Esophagus (tissue), 2 donors: ENCODE results near the gene TMPRSS3. TPM values are rescaled to one million over a fixed set of nuclear protein-coding genes. Genes with fewer than 3 reads are reported as not detected.

Experiments
- H3K27ac ChIP-seq, 2 donors: one replicate each; pipeline ENCODE4 v1.5.1; 2013; ENCODE audit warnings: low read depth in 2 of 2, mild to moderate bottlenecking in 2 of 2, inconsistent platforms in 1 of 2, low read length in 1 of 2, moderate library complexity in 1 of 2
- H3K27me3 ChIP-seq, 2 donors: one replicate each; pipeline ENCODE4 v1.6.1; 2013; ENCODE audit warnings: low read length in 2 of 2, control low read depth in 1 of 2, mild to moderate bottlenecking in 1 of 2; ENCODE audit not compliant: insufficient read depth in 2 of 2, control insufficient read depth in 1 of 2
- H3K36me3 ChIP-seq, 2 donors: one replicate each; pipeline ENCODE4 v1.6.1; 2013; ENCODE audit warnings: low read length in 1 of 2; ENCODE audit not compliant: control insufficient read depth in 2 of 2, insufficient read depth in 2 of 2
- H3K4me1 ChIP-seq, 2 donors: one replicate each; pipeline ENCODE4 v1.6.1; 2013; ENCODE audit warnings: low read length in 1 of 2; ENCODE audit not compliant: control insufficient read depth in 2 of 2, insufficient read depth in 2 of 2
- H3K4me3 ChIP-seq, 2 donors: one replicate each; pipeline ENCODE4 v1.5.1; 2013; ENCODE audit warnings: low read length in 2 of 2, mild to moderate bottlenecking in 2 of 2, low read depth in 1 of 2, moderate library complexity in 1 of 2
- H3K9me3 ChIP-seq, 2 donors: one replicate each; pipeline ENCODE4 v1.6.1; 2013; ENCODE audit warnings: mild to moderate bottlenecking in 2 of 2, low read depth in 1 of 2, low read length in 1 of 2, moderate library complexity in 1 of 2; ENCODE audit not compliant: control insufficient read depth in 2 of 2, insufficient read depth in 1 of 2
- WGBS, 2 donors: extraction: QIAGEN DNeasy Blood & Tissue Kit; methylation state at CpG; one replicate each; pipeline ENCODE4 v1.1.7; 2013; 5-methylcytosine and 5-hydroxymethylcytosine counted together
- polyA plus RNA-seq, 2 donors: library from polyadenylated mRNA; stranded (reverse); fragments of 200-250 nt; gene quantifications; one replicate each; pipeline ENCODE4 v1.2.3, GENCODE V29; 2013
- donor health status: healthy with polysubstance abuse.
- donor health status: Bipolar disorder and iron deficiency.

The TMPRSS3 gene
- polyA plus RNA-seq, 2 donors, result 0.06 to 0.08 TPM

DNA sequence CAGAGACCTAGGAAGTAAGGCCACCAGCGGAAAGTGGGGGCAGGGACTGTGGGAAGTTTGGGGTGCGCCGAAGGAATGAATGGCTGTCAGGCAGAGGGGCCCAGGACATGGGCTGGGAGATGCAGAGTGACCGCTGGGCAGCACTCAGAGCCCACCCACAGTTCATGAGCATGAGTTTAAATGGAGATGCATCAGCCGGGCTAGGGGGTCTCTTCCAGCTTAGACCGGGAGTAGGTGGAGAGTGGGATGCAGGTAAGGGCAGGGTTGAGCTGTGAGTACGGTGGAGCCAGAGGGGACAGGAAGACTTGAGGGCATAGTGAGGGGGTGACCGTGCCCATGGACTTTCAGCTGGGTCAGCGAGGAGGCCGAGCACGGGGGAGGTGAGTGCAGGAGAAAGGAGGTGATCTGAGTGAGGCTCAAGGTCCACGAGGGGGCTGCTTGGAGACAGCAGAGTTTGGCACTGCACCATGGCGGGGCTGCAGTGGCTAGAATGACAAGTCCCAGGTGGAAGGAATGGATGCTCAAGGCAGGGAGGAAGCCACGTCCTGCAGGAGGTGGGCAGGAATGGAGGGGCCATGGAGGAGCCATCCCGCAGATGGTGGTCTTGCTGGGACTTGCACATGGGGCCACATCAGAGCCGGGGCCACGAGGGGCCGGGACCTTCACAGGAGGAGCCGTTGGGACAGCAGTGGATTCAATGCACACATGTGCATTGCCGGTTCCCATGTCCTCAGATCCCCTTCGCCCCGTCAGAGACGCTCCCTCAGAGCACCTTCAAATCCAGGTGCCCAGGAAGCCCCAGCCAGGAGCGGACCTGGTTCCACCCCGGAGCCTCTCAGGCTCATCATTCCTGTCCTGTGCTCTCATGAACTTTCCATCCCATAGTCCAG, 42.7 kb upstream of the TMPRSS3 start:
- no peaks in the 10 kb centered on the region for H3K4me1 ChIP-seq
- no peak overlapping the region for H3K27ac ChIP-seq
- peaks cover 0 to 6% of the 10 kb centered on the region in 2 donors for H3K9me3 ChIP-seq
- H3K27me3 ChIP-seq, result no peaks in the 10 kb centered on the region
- H3K4me3 ChIP-seq, result no peak overlapping the region
- WGBS, 2 donors, result 85% methylated on average over 25 of the region's 25 CpGs
- no peaks in the 10 kb centered on the region for H3K36me3 ChIP-seq

DNA sequence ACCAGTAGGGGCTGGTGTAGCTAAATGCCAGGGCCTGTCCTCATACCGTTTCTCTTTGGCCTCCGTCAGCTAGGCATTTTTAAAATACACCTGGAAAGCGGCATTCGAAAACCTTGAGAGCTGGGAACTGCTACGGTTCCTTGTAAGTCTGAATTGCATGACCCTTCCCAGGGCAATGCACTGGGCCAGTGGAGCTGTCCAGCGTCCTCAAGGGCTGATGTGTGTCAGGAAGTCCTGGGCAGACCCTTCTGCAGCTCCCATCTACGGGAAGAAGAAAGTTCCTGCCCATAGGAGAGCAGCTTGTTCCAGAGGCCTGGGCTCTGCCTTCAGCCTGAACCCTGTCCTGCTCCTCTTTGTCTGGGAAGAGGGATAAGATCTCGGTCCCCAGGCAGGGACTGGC, 41.9 kb upstream of the TMPRSS3 start:
- H3K27ac ChIP-seq, result no peak overlapping the region
- WGBS, 2 donors, result 51 to 53% methylated on average over 8 of the region's 8 CpGs
- no peak overlapping the region for H3K4me3 ChIP-seq
- no peaks in the 10 kb centered on the region for H3K27me3 ChIP-seq
- no peaks in the 10 kb centered on the region for H3K36me3 ChIP-seq
- H3K4me1 ChIP-seq, result no peaks in the 10 kb centered on the region
- H3K9me3 ChIP-seq, result peaks cover 0 to 8% of the 10 kb centered on the region in 2 donors

DNA sequence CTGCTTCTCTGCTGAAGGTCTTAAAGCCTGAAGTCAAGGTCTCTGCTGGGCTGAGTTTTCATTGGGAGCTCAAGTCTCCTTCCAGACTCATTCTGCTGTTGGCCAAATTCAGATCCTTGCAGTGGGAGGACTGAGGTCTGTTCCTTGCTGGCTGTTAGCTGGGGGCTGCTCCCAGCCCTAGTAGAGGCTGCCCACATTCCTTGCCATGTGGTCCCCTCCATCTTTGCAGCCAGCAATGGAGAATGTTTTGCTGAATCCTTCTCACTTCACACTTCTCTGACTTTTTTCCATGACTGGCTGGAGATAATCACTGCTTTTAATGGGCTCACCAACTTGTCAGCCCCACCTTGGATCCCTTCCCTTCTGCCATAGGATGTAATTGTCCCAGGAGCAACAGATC, 41.1 kb upstream of the TMPRSS3 start:
- no peaks in the 10 kb centered on the region for H3K36me3 ChIP-seq
- peaks cover 0 to 11% of the 10 kb centered on the region in 2 donors for H3K9me3 ChIP-seq
- no peaks in the 10 kb centered on the region for H3K27me3 ChIP-seq
- no peak overlapping the region for H3K27ac ChIP-seq
- H3K4me1 ChIP-seq, result no peaks in the 10 kb centered on the region
- no peak overlapping the region for H3K4me3 ChIP-seq

DNA sequence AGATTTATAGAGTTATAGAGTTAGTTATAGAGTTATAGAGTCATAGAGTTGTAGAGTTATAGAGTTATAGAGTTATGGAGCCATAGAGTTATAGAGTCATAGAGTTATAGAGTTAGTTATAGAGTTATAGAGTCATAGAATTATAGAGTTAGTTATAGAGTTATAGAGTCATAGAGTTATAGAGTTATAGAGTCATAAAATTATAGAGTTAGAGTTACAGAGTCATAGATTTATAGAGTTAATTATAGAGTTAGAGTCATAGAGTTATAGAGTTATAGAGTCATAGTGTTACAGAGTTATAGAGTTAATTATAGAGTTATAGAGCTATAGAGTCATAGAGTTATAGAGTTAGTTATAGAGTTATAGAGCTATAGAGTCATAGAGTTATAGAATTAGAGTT, 40.0 kb upstream of the TMPRSS3 start:
- H3K4me3 ChIP-seq, result no peak overlapping the region
- H3K36me3 ChIP-seq, result no peaks in the 10 kb centered on the region
- peaks cover 0 to 12% of the 10 kb centered on the region in 2 donors for H3K9me3 ChIP-seq
- H3K27me3 ChIP-seq, result no peaks in the 10 kb centered on the region
- no peaks in the 10 kb centered on the region for H3K4me1 ChIP-seq
- H3K27ac ChIP-seq, result no peak overlapping the region

DNA sequence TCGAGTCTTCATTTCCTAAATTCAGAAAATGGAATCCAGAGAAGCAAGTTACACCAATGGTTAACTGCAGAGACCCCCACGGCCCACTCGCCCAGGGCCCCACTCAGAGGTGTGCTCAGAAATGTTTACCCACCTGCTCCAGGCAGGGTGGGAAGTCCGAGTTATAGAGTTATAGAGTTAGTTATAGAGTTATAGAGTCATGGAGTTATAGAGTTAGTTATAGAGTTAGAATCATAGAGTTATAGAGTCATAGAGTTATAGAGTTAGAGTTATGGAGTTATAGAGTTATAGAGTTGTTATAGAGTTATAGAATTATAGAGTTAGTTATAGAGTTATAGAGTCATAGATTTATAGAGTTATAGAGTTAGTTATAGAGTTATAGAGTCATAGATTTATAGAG, 39.5 kb upstream of the TMPRSS3 start:
- Histone ChIP-seq H3K27me3 (no peaks in the 10 kb centered on the region), H3K9me3 (peaks cover 0 to 12% of the 10 kb centered on the region in 2 donors), H3K4me1 (no peaks in the 10 kb centered on the region), H3K27ac (no peak overlapping the region), H3K36me3 (no peaks in the 10 kb centered on the region), H3K4me3 (no peak overlapping the region)
- WGBS, 2 donors, result 49 to 63% methylated on average over 4 of the region's 4 CpGs

DNA sequence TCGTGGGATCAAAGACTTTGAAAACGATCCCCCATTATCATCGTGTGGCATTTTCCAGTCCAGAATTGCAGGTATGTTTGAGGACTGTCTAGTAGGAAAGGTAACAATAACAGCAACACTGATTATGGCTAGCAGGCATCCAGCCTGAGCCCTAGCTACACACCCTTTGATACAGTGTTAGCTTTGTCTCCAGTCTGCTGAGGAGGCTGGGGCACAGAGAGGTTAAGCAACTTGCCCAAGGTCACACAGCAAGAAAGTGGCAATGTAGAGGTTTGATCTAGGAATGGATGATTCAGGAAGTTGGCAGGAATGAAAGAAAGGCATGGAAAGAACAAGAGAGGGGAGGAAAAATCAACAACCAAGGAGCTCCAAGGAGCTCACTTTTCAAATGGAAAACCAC, 39.0 kb upstream of the TMPRSS3 start:
- Histone ChIP-seq H3K4me3 (no peak overlapping the region), H3K27me3 (no peaks in the 10 kb centered on the region), H3K36me3 (no peaks in the 10 kb centered on the region), H3K9me3 (peaks cover 0 to 12% of the 10 kb centered on the region in 2 donors), H3K27ac (no peak overlapping the region), H3K4me1 (no peaks in the 10 kb centered on the region)
- 60 to 61% methylated on average over 3 of the region's 3 CpGs for WGBS, 2 donors

DNA sequence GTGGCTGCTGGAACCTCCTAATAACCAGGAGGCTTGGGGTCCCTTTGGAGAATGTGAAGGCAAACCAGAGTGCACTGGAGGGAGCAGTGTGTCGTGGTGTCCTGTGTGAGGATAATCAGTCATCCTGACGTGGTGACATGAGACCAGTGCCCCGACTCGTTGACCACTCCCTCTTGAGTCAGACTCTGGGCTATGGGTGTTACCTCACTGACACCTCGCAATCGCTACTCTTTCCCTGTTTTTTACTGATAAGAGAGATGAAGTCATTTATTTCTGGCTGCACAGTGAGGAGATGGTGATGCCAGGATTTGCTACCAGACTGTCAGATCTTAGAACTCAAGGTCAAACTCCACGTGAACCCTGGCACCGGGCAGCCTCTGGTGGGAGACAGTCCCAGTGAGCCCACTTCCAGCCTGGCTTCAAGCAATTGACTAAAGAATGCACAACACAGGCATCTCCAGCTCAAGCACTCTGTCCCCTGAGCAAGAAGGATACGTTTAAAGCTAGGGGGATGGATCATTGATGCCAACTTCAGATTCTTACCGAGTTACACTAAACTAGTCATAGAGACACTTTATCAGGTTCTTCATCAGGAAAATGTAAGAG, 38.2 kb upstream of the TMPRSS3 start:
- WGBS, 2 donors, result 37 to 51% methylated on average over 10 of the region's 10 CpGs
- Histone ChIP-seq H3K4me3 (no peak overlapping the region), H3K9me3 (peaks cover 0 to 12% of the 10 kb centered on the region in 2 donors), H3K36me3 (no peaks in the 10 kb centered on the region), H3K4me1 (no peaks in the 10 kb centered on the region), H3K27me3 (no peaks in the 10 kb centered on the region), H3K27ac (no peak overlapping the region)

DNA sequence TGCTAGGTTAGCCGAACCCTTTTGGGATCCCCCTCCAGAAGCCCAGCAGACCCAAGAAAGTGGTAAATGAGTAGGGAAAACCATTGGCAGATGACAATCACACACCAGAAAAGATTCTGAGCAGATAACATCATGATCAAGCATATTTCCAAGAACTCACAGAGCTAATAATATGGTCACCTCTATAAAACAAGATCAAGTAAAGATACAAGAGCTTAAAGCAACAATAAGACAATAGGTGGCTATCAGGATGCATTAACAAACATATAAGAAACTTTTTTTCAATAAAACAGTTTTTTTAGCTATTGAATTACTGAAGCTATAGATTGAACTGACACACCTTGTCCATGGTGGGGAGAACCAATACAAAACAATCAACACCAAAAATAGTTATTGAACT, 36.8 kb upstream of the TMPRSS3 start:
- Histone ChIP-seq H3K27ac (no peak overlapping the region), H3K4me1 (no peaks in the 10 kb centered on the region), H3K27me3 (no peaks in the 10 kb centered on the region), H3K4me3 (no peak overlapping the region), H3K9me3 (peaks cover 0 to 12% of the 10 kb centered on the region in 2 donors), H3K36me3 (no peaks in the 10 kb centered on the region)
- WGBS, 2 donors, result 78 to 91% methylated on average over 1 of the region's 1 CpG

DNA sequence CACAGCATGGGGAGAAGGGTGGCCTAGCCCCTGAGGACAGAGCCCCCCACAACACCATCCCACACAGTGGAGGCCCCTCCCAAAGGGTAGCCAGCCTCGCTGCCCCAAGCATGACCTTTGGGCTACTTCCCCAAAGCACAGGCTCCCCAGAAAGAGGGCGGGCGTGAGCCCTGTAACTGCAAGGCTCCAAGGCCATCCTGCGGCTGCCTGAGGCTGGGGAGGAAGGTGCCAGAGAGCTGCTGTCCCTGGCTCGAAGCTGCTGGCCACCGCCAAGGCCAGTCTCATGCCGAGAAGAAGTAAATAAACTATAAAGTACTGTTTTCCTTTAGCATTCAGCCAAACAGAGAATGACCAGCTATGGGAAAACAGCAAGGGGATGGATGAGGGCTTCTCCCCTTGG, 35.3 kb upstream of the TMPRSS3 start:
- H3K4me1 ChIP-seq, result no peaks in the 10 kb centered on the region
- peaks cover 0 to 7% of the 10 kb centered on the region in 2 donors for H3K9me3 ChIP-seq
- no peaks in the 10 kb centered on the region for H3K27me3 ChIP-seq
- no peaks in the 10 kb centered on the region for H3K36me3 ChIP-seq
- H3K27ac ChIP-seq, result no peak overlapping the region
- H3K4me3 ChIP-seq, result no peak overlapping the region
- 66 to 70% methylated on average over 7 of the region's 7 CpGs for WGBS, 2 donors

DNA sequence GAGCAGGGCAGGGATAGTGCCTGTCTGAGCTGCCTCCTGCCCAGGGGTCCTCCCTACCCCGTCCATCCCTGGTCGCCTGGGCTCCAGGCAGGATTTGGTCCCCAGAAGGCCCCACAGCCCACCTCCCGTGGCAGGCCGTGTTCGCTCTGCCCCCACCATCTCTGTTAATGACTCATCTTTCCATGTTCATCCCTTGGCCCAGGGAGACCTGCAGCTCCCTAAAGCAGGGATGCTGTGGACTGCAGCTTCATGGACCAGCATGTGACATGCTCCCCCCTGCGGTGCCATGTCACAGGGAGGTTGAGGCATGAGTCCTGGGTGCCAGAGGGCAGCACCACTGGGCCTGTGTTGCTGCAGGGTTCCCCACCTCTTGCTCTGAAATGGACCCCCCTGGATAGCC, 34.7 kb upstream of the TMPRSS3 start:
- Histone ChIP-seq H3K4me1 (no peaks in the 10 kb centered on the region), H3K27ac (no peak overlapping the region), H3K4me3 (no peak overlapping the region), H3K27me3 (no peaks in the 10 kb centered on the region), H3K36me3 (no peaks in the 10 kb centered on the region), H3K9me3 (peaks cover 0 to 7% of the 10 kb centered on the region in 2 donors)
- WGBS, 2 donors, result 85 to 88% methylated on average over 6 of the region's 6 CpGs
